Right lung (tissue), 5 donors: Measurements from ENCODE around the gene TASP1. TPM values are rescaled to one million over a fixed set of nuclear protein-coding genes. Genes with fewer than 3 reads are reported as not detected.
"Not testable (repeated sequence)": the region's sequence is repeated elsewhere in the genome, so short reads cannot be mapped to it uniquely, and the experiment has no call there.

ENCODE experiments used
- DNase-seq, 2 donors: peaks; one replicate each; pipeline ENCODE4 v3.0.0-alpha.2; 2013
- polyA plus RNA-seq, 5 donors: library from polyadenylated mRNA; unstranded; fragments of 120-200 nt; gene quantifications; one replicate each; pipeline versions ENCODE4 v1.2.1 to v1.2.3, GENCODE V29; 2013; ENCODE audit warnings: inconsistent platforms in 1 of 5, low replicate concordance in 1 of 5; ENCODE audit not compliant: insufficient read length in 5 of 5, insufficient read depth in 1 of 5

TASP1 gene
- polyA plus RNA-seq, 5 donors, result 14.9 to 21.4 (median 19.5) TPM

GRCh38 chr20:13494019-13494418, 144.7 kb downstream of the TASP1 start:
- no peak for DNase-seq

- DNase-seq, result no peak
These were observed 145.6 kb downstream of the TASP1 start for GRCh38 chr20:13493143-13493542.

- peak; percentile 37 to 39 for DNase-seq
These were observed 146.7 kb downstream of the TASP1 start for GRCh38 chr20:13492001-13492481.

GRCh38 chr20:13487202-13487601, 151.5 kb downstream of the TASP1 start:
- no peak for DNase-seq

GRCh38 chr20:13486694-13487093, 152.0 kb downstream of the TASP1 start:
- DNase-seq, result no peak

DNA sequence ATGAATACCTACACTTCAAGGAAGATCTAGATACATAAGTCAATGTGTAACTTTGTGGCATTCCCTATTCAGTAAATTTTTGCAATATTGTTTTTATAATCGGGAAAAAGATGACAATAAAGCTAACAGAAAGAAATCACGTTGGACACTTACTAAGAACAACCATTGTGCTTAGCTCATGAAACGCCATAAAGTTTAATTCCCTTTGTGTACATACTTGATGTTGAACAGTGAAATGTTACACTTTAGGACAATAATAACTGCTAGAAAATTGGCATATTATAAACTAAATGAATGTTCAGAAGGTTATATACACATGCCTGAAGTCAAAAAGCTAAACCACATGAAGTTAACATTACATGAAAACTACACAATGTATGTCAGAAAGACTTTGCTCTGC, 153.2 kb downstream of the TASP1 start:
- no peak for DNase-seq

GRCh38 chr20:13485019-13485418, 153.7 kb downstream of the TASP1 start:
- DNase-seq, result not testable (repeated sequence)

DNA sequence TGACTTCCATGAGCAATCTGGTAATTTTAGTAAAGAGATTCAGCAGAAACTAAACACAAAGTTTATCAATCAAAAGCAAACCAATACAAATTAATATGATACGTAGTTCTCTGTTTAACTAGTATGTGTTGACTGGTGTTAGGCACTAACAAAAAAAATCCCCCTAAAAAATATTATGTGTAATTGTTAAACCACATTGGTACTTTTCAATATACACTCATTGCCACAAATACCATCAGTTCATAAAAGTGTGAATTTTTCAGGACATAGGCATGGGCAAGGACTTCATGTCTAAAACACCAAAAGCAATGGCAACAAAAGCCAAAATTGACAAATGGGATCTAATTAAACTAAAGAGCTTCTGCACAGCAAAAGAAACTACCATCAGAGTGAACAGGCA, 155.3 kb downstream of the TASP1 start:
- DNase-seq, result not testable (repeated sequence)

DNA sequence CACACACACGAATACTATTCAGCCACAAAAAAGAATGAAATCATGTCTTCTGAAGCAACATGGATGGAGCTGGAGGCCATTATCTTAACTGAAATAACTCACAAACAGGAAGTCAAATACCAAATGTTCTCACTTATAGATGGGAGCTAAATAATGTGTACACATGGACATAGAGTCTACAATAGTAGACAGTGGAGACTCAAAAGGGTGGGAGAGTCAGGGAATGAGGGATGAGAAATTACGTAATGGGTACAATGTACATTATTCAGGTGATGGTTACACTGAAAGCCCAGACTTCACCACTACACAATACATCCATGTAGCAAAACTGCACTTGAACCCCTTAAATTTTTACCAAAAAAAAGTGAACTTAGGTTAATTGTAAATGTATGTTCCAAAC, 160.4 kb downstream of the TASP1 start:
- DNase-seq, result no peak

GRCh38 chr20:13474467-13474866, 164.3 kb downstream of the TASP1 start:
- no peak for DNase-seq

DNA sequence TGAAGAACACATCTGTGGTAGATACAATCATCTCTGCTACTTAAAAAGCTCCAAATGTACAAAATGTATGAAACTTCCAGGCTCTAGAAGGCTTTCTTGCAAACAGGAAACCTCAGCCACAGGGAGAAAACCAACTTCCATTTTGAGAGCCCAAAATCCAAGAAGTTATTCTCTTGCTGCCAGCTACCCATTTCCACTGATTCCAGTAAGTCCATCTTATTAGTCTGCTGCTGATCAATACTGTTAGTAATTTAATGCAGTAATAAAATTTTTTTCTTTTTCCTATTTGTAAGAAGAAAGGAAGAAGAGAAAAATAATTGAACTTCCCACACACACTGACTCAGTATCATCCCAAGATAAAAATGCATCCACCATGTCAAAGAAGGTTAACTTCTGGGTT, 169.5 kb downstream of the TASP1 start:
- DNase-seq, result no peak

DNA sequence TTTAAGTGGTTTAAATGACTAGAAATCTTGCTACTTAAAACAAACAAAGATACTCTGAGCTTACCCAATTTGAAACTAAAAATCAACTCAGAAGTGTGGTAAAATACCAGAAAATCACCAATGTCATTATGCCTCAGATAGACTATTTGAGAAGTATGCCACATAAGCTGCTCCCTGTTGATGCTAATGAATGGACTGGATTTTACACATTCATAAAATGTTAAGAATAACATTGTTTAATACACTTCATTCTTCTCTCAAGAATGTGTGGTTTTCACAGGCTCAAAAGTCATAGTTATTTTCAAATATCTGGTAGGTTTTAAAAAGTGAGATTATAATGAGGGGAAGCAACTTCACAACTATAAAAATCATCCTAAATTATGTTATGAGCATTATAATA, 170.6 kb downstream of the TASP1 start:
- DNase-seq, result no peak

DNA sequence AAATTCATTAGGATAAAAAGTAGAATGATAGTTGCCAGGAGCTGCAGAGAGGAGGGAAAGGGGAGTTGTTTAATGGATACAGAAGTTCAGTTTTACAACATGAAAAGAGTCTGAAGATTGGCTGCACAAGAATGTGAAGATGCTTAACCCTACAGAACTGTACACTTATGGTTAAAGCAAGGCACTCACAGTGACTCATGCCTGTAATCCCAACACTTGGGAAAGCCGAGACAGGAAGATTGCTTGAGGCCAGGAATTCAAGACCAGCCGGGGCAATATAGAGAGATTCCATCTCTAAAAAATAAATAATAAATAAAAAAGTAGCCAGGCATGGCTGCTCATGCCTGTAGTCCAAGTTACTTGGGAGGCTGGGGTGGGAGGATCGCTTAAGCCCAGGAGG, 174.0 kb downstream of the TASP1 start:
- DNase-seq, result no peak

- DNase-seq, result no peak
These were observed 176.8 kb downstream of the TASP1 start for GRCh38 chr20:13461849-13462458.

DNA sequence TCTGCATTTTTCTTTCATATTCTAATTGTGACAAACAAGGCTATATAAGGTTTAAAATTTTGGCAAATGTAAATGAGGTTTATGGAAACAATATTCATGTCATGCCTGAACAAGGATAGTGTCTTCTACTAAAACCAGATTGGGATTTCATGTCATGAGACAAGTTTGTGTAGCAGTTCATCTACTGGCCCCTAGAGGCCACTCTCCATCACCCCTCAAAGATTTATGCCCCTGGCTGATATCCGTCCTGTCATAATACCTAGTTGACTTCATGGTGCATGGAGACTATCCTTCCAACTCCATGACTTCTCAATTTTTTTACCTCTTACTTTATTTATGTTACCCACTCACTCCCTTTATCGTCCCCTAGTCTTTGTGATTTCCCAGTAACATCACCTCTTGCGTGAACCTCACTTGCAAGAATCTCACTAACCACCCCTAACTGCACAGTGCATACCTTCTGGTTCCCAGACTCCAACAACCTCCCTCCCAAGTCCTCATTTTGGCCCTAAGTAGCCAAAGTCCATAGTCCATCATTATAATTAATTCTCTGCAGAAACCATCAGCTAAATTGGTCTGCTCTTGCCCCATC, 179.8 kb downstream of the TASP1 start:
- DNase-seq, result no peak

DNA sequence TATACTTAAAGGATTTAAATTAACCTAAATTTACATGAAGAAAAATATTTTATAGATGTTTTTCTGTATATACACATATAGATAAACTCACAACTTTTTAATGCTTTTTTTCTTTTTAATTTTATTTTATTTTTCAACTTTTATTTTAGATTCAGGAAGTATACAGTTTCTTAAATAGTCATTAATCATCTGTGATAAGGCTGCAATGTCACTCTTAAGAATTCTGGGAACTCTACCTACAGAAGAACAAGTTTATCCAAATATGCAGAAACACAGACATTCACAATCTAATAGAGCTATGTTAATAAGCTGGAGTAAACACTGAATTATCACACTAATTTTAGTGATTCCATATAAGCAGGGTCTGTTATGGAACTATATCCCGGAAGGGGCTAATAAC, 181.2 kb downstream of the TASP1 start:
- no peak for DNase-seq

DNA sequence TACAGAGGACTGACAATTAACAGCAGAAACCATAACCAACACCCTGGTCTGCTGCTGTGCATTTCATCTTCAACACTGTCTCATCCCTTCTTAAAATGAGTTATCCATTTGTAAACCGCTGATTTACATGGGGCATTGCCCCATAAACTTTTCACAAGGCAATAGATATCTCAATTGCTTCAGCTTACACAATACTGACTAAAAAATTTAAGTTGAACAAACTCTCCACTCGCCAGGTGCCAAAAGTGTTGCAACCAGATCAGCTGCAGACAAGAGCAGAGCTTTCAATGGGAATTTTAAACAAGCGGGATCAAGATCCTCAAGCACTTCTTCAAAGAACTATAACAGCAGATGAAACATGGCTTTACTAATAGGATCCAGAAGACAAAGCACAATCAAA, 183.0 kb downstream of the TASP1 start:
- DNase-seq, result no peak

DNA sequence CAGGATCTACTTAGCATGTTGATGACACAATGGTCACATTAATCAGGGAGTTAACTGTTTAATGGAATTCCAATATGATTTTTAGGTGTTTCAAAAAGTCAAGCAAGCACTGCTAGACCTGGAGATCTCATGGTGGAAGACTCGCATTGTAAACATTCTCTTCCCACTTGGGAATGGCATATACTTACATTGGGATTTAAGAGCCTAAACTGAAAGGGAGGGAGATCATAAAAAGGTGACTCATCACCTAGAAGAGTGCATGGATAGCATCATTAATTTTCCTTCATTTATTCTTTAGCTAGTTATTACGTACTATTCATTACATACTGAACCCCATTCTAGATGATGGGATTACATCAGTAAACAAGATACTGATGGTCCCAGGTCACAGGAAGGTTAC, 185.4 kb downstream of the TASP1 start:
- no peak for DNase-seq

DNA sequence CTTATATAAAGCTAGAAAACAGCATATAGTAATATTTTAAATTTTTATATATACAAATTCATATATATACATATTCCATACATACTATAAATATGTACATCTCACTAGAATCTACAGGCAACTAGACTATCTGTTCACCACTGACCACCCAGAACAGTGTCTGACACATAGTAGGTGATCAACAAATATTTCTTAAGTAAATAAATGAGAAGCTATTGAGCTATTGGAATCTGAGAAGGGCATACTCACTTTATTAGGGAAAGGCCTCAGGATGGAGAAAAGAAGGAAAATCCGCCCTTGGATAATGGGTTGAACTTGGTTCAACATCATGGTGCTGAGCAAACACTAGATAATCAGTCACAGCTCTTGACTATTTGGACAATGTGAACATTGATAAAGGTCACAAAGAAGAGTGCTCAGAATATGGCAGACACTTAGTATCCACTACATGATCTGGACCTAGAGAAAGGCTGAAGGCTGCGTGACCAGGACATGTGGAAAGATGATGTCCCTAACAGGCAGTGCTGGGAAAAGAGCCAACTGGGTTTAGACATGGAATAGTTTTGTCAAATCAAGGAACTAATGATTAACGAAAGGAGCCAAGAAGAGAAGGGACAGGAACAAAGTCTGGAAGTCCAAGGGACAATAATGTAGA, 186.1 kb downstream of the TASP1 start:
- DNase-seq, result no peak

- DNase-seq, result no peak
These were observed 188.8 kb downstream of the TASP1 start for GRCh38 chr20:13449868-13450434.

DNA sequence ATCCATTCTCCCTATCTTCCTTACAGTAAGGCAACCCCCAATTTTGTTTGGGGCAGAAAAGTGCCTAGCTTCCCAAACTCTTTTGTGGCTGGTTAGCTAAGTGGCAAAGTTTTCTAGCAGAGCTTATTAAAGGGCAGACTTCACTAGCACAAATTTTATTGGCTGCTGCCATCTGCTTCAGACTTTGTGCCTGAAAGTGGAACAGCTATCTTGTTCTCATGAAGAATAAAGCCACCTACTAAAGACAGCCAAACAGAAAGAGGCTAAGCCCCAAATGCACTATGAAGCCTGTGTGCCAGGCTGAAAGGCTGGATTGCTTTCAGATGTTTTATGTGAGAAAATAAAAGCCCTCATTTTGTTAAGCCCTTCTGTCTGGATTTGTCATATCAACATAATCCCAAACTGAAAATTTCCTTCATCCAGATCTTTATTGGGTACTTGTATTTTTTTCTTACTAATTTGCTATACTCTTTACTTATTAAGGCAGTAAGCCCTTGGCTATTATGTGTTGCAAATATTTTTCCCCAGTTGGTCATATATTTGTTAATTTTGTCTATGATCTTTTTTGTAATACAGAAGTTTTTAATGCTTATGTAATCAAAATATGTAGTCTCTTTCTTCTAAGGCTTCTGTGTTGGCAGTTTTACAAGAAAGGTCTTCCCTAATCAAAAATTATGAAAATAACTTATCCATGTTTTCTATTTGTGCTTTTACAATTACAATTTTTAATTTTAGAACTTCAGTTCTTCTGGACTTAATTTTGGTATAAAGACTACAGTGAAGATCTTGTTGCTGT, 191.1 kb downstream of the TASP1 start:
- DNase-seq, result no peak

DNA sequence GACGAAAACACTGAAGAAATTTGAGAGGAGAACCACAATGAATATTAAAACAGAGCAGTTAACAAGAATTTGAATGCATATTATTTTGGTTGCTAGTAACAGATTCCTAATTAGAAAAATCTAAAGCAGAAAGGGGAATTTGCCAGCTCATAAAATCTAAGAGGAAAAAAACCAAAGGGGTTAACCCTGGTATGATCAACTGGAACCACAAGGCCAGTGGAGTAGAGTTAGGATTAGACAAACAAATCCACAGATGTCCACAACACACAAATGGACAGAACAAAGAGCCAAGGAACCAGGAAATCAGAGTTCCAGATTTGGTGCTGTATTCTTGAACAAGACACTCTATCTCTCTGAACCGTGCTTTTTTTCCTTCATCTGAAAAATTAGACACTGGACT, 195.0 kb downstream of the TASP1 start:
- DNase-seq, result no peak
